HEK293 (cell line): ENCODE results near the gene MIF4GD.

Experiments used
- EGR2 ChIP-seq: fragments of 450-650 bp; formaldehyde crosslinking; IDR thresholded peaks from 2 replicates; pipeline ENCODE4 v1.5.1; 2016; ENCODE audit warnings: low read depth, missing biosample characterization, missing genetic modification characterization
- HIC1 ChIP-seq: fragments of 450-650 bp; formaldehyde crosslinking; IDR thresholded peaks from 2 replicates; pipeline ENCODE4 v1.5.1; 2016; ENCODE audit warnings: missing biosample characterization, missing genetic modification characterization
- HOXA7 ChIP-seq: sonication (generic); formaldehyde crosslinking; IDR thresholded peaks from 2 replicates; pipeline ENCODE4 v1.8.1; 2022; ENCODE audit warnings: missing genetic modification reagents, borderline replicate concordance
- HOXC10 ChIP-seq: sonication (generic); formaldehyde crosslinking; IDR thresholded peaks from 2 replicates; pipeline ENCODE4 v1.8.1; 2023; ENCODE audit warnings: mild to moderate bottlenecking, missing genetic modification reagents
- KLF17 ChIP-seq: fragments of 450-650 bp; formaldehyde crosslinking; IDR thresholded peaks from 2 replicates; pipeline ENCODE4 v1.5.1; 2016; ENCODE audit warnings: missing biosample characterization, missing genetic modification characterization
- OVOL3 ChIP-seq: fragments of 450-650 bp; formaldehyde crosslinking; IDR thresholded peaks from 2 replicates; pipeline ENCODE4 v1.5.1; 2016; ENCODE audit warnings: missing biosample characterization, missing genetic modification characterization
- REPIN1 ChIP-seq: fragments of 450-650 bp; formaldehyde crosslinking; IDR thresholded peaks from 2 replicates; pipeline ENCODE4 v1.5.1; 2017; ENCODE audit warnings: missing biosample characterization, missing genetic modification characterization, low read depth
- SALL2 ChIP-seq: fragments of 450-650 bp; formaldehyde crosslinking; IDR thresholded peaks from 2 replicates; pipeline ENCODE4 v1.5.0; 2017; ENCODE audit warnings: missing biosample characterization, mild to moderate bottlenecking, missing genetic modification characterization, borderline replicate concordance
- TRIM28 ChIP-seq: IDR thresholded peaks from 2 replicates; pipeline ENCODE4 v1.6.1; 2011; ENCODE audit warnings: low read length, control low read depth, borderline replicate concordance
- ZBTB10 ChIP-seq: fragments of 450-650 bp; formaldehyde crosslinking; IDR thresholded peaks from 2 replicates; pipeline ENCODE4 v1.5.1; 2016; ENCODE audit warnings: missing biosample characterization, missing genetic modification characterization
- ZBTB11 ChIP-seq: fragments of 450-650 bp; formaldehyde crosslinking; conservative IDR thresholded peaks from 2 replicates; pipeline ENCODE4 v1.5.1; 2016; ENCODE audit warnings: low read depth, missing biosample characterization, missing genetic modification characterization
- ZBTB7A ChIP-seq: fragments of 450-650 bp; formaldehyde crosslinking; IDR thresholded peaks from 2 replicates; pipeline ENCODE4 v1.5.1; 2016; ENCODE audit warnings: low read depth, missing biosample characterization, missing genetic modification characterization
- ZFP41 ChIP-seq: fragments of 450-650 bp; formaldehyde crosslinking; IDR thresholded peaks from 2 replicates; pipeline ENCODE4 v1.5.1; 2016; ENCODE audit warnings: missing biosample characterization, missing genetic modification characterization, borderline replicate concordance
- ZFP69B ChIP-seq: fragments of 450-650 bp; formaldehyde crosslinking; IDR thresholded peaks from 2 replicates; pipeline ENCODE4 v1.5.1; 2016; ENCODE audit warnings: missing biosample characterization, missing genetic modification characterization
- ZNF140 ChIP-seq: fragments of 450-650 bp; formaldehyde crosslinking; IDR thresholded peaks from 2 replicates; pipeline ENCODE4 v1.5.1; 2016; ENCODE audit warnings: missing biosample characterization, missing genetic modification characterization
- ZNF155 ChIP-seq: fragments of 450-650 bp; formaldehyde crosslinking; IDR thresholded peaks from 2 replicates; pipeline ENCODE4 v1.5.1; 2016; ENCODE audit warnings: missing biosample characterization, missing genetic modification characterization
- ZNF174 ChIP-seq: fragments of 450-650 bp; formaldehyde crosslinking; IDR thresholded peaks from 2 replicates; pipeline ENCODE4 v1.5.0; 2017; ENCODE audit warnings: missing biosample characterization, mild to moderate bottlenecking, missing genetic modification characterization
- ZNF175 ChIP-seq: fragments of 450-650 bp; formaldehyde crosslinking; IDR thresholded peaks from 2 replicates; pipeline ENCODE4 v1.5.1; 2016; ENCODE audit warnings: missing biosample characterization, missing genetic modification characterization
- ZNF18 ChIP-seq: fragments of 450-650 bp; formaldehyde crosslinking; IDR thresholded peaks from 2 replicates; pipeline ENCODE4 v1.5.1; 2016; ENCODE audit warnings: missing biosample characterization, missing genetic modification characterization
- ZNF184 ChIP-seq: fragments of 450-650 bp; IDR thresholded peaks from 2 replicates; pipeline ENCODE4 v1.5.1; 2018; ENCODE audit warnings: missing biosample characterization, mild to moderate bottlenecking, missing genetic modification characterization
- ZNF23 ChIP-seq: fragments of 450-650 bp; formaldehyde crosslinking; IDR thresholded peaks from 2 replicates; pipeline ENCODE4 v1.5.1; 2016; ENCODE audit warnings: missing biosample characterization, missing genetic modification characterization, borderline replicate concordance
- ZNF266 ChIP-seq: fragments of 450-650 bp; formaldehyde crosslinking; IDR thresholded peaks from 2 replicates; pipeline ENCODE4 v1.5.1; 2016; ENCODE audit warnings: missing biosample characterization, missing genetic modification characterization, low read depth
- ZNF280C ChIP-seq: fragments of 450-650 bp; formaldehyde crosslinking; IDR thresholded peaks from 2 replicates; pipeline ENCODE4 v1.5.1; 2016; ENCODE audit warnings: missing biosample characterization, missing genetic modification characterization
- ZNF433 ChIP-seq: fragments of 450-650 bp; formaldehyde crosslinking; IDR thresholded peaks from 2 replicates; pipeline ENCODE4 v1.5.1; 2016; ENCODE audit warnings: missing biosample characterization, missing genetic modification characterization, low read depth
- ZNF596 ChIP-seq: fragments of 450-650 bp; IDR thresholded peaks from 2 replicates; pipeline ENCODE4 v1.5.0; 2018; ENCODE audit warnings: missing biosample characterization, mild to moderate bottlenecking, missing genetic modification characterization, moderate library complexity
- ZNF629 ChIP-seq: fragments of 450-650 bp; formaldehyde crosslinking; IDR thresholded peaks from 2 replicates; pipeline ENCODE4 v1.5.1; 2017; ENCODE audit warnings: missing biosample characterization, missing genetic modification characterization
- ZNF837 ChIP-seq: fragments of 450-650 bp; formaldehyde crosslinking; IDR thresholded peaks from 2 replicates; pipeline ENCODE4 v1.5.1; 2016; ENCODE audit warnings: missing biosample characterization, missing genetic modification characterization

Gene MIF4GD

GRCh38 chr17:75240394-75241142 lies 30.5 kb downstream of the MIF4GD start (continued):
- TF ChIP-seq ZNF266 (tag by site-specific recombination) (no peak), EGR2 (tag by site-specific recombination) (no peak), ZNF175 (tag by site-specific recombination) (no peak), ZNF629 (peak; percentile 68; the same call in 1 of the 2 replicates), ZBTB7A (tag by site-specific recombination) (no peak), ZFP41 (tag by site-specific recombination) (no peak), ZNF140 (no peak), HOXA7 (CRISPR knock-in tag) (no peak), ZBTB11 (tag by site-specific recombination) (no peak), ZNF280C (tag by site-specific recombination) (no peak), KLF17 (tag by site-specific recombination) (peak; percentile 82; the same call in 1 of the 2 replicates), SALL2 (tag by site-specific recombination) (no peak), ZNF184 (tag by site-specific recombination) (no peak), ZNF433 (tag by site-specific recombination) (no peak), HOXC10 (CRISPR knock-in tag) (no peak), ZFP69B (tag by site-specific recombination) (peak; percentile 80), TRIM28 (no peak), ZNF155 (no peak), ZNF174 (tag by site-specific recombination) (no peak), OVOL3 (no peak), ZNF596 (no peak), HIC1 (tag by site-specific recombination) (no peak), ZNF837 (0 out of 2 replicates have a peak, but pooled peaks have one; percentile 42), ZNF23 (tag by site-specific recombination) (no peak), ZNF18 (tag by site-specific recombination) (no peak), ZBTB10 (peak; percentile 59), REPIN1 (tag by site-specific recombination) (no peak)
